HG03521 (cell line): ENCODE measurements around the gene PARM1.
"Not testable (repeated sequence)": the region's sequence is repeated elsewhere in the genome, so short reads cannot be mapped to it uniquely, and the experiment has no call there.

Experiments
- ATAC-seq: cut with Tn5 transposase; IDR thresholded peaks from one replicate; pipeline ENCODE4 v1.9.1; 2021; ENCODE audit warnings: mild to moderate bottlenecking, moderate library complexity; ENCODE audit not compliant: unreplicated experiment

Gene PARM1

DNA sequence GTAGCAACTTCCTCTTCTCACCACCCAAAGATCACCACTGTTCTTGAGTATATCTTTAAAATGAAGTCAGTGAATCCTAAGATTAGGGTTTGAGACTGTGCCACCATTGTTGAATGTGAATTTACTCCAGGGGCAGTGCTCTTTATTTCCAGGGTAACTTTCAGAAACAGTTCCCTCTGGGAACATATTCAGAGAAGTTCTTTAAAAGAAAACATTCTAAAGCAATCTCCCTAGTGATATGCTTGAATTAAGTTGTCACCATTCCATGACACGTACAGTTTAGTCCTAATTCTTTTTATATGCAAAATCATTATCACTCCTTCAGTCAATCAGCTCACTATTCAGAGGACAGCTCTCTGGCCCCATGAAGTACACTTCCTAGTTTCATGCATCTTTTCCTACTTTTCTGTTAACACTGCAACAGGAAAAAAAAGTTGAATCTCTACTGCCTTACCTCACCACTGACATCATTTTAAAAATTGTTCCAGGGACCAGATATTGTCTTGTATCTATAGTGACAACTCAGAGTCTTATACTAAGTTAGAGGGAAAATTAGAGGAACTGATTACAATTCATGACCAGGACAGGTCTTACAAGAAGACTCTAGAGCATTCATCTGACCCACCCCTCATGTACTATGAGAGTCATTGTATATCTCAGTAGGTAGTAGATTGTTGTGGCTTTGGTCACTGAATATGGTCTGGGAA is 49.8 kb downstream of the PARM1 start:
- no peak for ATAC-seq

DNA sequence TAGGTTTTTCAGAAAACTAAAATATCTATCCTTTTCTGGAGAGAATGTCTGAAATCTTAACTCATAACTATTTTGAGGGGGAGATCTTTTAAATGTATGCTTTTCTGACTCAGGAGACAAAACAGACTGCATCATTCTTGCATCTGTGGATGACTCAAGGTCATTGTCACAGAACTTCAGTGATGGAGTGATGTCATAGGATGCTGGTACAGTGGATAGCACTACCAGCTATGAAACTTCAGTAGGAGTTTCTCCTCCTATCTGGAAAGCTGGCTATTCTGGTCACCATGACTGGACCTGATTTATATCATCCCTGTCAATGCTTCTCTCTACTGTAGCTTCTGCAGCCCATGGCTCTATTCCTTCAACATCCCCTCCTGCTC is 50.3 kb downstream of the PARM1 start:
- ATAC-seq = no peak

DNA sequence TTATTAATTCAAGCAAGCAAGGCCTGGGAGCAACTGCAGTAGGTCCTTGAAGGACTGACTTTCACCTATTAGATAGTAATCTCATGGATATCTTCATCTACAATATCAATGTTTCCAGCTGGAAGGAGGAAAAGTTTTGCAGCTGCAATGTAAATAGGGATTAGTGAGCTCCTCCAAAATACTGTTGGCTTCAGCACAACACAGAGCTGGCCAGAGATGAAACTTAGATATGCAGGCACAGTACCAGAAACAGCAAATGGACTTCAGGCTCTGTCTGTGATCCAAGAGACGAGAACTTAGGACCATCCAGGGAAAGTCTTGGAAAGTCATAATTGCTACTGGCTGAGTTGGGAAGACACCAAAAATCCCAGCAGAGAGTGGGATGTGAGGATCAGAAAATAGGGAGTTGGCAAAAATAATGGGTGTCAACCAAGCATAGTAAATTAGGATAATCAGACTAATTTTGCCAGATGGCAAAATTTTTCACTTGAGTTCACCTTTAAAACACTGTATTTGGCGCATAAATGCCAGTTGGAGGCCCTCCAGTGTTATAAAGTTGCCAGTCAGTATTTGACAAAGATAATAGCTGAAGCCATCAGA is 57.5 kb downstream of the PARM1 start:
- no peak for ATAC-seq

DNA sequence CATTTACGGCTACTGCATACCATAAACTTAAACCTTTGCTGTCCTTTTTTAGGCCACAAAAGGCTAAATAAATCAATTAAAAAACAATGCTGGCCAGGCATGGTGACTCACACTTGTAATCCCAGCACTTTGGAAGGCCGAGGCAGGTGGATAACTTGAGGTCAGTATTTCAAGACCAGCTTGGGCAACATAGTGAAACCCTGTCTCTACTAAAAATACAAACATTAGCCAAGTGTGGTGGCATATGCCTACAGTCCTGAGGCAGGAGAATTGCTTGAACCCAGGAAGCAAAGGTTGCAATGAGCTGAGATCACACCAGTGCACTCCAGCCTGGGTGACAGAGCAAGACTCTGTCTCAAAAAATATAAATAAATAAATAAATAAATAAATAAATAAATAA is 61.5 kb downstream of the PARM1 start:
- ATAC-seq = not testable (repeated sequence)

DNA sequence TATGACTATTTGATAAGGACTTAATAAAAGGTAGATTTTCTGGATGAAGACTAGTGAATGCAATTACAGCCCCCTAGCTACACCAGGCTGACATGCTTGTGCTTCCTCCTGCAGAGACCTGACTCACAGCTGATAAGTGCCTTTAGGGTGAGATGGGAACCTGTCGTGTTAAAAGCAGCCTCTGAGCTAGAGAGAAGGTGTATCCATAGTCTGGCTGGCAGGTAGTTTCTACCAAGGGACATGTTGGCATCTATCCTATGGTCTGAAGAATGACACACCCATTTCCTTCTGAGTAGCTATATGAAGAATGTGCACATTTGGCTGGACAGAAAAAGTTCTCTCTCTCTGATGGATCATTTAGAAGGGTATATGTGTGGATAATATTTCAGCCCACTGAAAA is 64.1 kb downstream of the PARM1 start:
- no peak for ATAC-seq

DNA sequence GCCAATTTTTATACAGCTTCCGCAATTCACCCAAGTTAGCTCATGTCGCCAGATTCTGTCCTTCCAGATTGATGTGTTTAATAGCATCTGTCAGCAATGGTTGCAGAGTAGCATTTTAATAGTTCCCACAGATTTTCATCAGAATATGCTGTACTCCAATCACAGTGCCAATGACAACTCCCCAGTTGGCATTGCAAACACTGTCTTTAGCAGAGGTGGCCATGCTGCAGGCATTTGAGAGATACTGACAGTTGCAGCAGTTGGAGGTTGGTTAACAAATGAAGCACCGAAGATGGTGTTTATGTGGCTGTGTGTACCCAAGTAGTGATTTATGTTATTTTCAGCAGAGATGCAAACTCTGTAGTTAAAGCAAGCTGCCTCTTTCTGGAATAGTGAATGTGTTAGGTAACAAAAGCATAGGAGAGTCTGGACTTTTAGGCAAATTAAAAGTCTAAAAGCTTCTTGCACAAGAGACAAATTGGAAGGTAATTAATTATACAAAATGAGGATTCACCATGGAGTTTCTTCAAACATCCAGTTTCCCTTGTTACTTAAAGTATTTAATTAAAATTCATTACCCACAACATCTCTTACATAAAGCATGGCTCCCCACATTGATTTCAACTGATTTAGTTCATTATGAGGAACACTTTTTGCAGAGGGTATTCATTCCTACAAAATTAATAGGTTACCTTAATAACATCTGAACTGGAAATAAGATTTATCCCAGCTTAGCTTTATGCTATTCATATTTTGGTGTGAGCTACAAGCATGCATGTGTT is 65.2 kb downstream of the PARM1 start:
- ATAC-seq = no peak

DNA sequence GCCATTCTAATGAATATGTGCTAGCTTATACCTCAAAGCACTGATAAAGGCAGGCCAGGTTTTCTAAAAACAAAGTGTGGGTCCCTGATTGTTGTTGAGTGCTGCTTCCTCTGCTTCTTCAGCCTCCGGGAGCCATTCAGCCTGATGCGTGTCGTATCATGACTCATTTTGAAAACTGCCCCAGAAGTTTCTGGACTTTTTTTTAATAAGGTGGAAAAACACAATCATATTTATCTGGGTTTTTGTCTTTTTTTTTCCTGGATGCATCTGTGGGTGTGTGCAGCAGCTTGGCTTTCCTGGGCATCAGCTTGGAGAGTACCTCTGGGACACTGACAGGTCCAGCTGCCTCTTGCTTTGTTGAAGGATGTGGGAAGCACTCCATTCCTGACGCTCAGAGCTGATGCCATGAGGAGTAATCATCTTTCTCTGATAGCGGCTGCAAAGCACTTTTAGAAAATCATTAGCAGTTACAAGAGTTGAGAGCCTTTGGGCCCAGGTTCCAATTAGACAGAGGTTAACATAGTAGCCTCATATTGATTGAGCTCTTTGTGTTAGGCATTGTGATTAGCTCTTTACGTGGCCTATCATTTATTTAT is 66.9 kb downstream of the PARM1 start:
- ATAC-seq = no peak

DNA sequence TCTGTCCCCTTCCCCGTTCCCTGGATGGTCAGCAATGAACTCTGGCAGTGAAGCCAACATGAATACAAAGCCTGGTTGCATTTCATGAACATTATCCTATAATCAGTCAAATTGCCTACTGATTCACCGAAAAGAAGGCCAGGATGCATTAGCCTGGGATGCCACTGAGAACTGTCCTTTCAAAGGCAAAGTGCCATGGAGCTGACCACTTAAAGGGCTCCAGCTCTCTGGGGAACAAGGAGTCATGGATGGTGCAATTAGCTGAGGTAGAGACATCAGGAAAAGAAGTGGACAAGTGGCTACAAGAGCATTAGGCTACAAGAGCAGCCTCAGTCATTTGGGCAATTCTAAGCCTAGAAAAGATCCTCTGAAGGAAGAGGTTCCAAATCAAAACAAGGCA is 69.0 kb downstream of the PARM1 start:
- no peak for ATAC-seq

DNA sequence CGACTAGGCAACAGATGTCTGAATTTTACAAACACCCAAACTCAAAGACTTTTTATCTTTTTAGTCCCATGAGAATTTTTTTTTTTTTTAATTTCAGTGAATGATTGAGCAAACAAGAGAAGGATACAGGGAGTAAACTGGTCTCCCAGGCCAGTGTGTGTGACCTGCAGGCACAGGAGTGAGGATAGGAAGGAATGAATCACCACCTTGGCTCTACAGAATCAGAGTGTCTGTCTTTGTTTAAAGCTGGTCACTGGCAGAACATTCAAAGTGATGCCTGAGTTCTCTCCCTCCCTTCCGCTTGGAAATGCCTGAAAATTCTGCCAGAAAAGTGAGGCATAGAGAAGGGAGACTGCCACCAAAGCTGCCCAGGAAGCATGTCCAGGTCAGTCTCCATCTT is 69.5 kb downstream of the PARM1 start:
- no peak for ATAC-seq

DNA sequence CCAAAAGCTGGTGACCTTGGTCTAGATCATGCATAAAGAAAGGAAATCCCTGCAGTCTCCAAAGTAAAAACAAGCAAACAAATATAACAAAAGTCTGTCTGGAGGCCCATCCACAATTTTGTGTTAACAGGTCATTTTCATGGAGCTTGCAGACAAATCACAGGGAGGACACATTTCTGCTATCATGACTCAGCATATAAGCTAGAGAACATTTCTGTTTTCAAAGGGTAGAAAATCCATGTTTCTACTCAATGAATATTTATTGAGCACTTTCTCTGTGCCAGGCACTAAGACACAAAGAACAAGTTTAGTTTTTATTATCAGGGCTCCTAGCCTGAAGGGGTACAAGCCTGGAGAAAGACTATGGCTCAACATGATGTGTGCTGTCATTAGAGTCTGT is 71.1 kb downstream of the PARM1 start:
- no peak for ATAC-seq

DNA sequence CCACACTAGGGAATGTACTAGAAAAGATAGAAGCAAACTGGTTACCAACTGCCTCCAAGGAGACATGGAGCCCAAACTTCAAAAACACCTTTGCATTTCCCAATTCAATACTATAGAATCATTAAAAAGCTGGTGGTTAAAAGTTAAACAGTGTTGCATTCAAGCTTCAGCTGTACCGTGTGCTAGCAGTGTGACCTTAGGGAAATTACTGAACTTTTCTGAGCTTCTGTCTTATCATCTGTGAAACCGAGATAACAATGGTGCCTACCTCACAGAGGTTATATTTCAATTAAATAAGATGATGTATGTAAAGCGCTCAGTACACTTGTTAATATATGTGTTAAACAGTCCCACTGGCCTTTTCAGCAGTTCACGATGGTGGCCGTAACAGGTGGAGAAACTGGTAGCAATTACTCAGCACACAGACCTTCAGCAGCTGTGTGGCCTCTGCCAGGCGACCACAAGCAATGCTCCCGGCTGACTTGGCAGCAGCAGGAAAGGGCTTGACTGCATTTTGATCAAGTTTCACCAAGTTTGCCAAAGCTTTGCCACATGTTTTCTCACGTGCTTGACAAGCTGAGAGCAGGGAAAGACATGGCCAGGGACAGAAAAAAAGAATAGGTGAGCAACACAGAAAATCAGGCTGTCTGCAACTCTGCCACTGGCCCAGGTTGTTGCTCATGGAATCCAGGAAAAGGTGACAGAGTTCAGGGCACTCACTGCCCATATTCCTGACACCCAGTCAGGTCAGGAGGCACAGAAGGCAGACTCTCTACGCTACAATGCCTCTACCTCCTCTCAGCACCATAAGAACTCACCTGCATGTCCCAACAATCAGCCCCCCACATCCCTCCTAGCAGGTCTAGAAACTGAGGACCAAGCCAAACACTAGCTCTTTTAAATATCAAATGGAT is 72.1 kb downstream of the PARM1 start:
- no peak for ATAC-seq

DNA sequence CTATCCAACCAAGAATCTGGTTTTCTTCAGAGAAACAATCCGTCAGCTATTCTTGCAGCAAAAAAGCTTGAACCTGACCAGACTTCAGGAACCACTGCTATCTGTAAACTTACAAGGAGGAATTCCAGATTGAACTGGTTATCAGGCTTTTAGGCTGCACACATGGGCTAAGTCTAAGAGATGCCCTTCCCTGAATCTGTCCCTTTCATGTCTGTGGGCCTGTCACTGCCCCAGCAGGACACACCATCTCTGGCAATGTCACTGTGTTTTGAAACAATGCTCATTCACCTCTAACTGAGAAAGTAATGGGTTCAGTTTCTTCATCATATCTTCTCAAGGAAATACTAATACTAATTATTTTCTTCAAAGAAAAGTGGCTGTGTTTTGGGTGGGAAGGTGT is 72.8 kb downstream of the PARM1 start:
- ATAC-seq = no peak

DNA sequence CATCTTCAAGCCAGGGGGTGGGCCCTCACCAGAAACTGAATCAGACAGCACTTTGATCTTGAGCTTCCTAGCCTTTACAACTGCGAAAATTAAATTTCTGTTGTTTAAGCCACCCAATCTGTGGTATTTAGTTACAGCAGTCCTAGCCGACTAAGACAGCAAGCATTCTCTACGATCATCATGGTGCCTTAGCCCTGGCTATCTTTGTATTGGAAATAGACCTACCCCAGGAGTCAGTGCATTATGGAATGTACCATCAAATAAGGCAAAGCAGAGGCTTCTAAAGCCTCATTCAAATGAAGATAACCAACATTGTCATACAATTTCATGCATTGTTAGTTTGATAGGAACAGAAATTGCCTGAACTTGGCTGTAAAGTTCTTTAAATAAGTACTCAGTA is 75.0 kb downstream of the PARM1 start:
- ATAC-seq = no peak

DNA sequence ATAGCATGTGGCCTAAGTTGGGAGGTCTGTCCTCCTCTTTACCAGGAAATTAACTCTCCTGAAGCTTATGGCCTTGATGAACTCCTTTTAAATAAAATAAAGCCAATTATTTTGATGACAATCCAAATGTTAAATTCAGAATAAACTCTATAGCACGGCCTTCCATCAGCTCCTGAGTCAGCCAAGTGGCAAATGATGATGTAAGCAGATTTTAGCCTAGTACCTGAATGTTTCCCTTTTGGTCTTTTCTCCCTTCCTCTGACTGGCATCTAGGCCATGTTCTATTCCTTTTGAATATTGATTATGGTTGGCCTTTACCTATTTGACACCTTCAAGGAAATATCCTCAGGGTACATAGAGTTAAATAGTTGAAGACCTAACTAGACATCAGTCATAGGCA is 76.2 kb downstream of the PARM1 start:
- ATAC-seq = no peak

DNA sequence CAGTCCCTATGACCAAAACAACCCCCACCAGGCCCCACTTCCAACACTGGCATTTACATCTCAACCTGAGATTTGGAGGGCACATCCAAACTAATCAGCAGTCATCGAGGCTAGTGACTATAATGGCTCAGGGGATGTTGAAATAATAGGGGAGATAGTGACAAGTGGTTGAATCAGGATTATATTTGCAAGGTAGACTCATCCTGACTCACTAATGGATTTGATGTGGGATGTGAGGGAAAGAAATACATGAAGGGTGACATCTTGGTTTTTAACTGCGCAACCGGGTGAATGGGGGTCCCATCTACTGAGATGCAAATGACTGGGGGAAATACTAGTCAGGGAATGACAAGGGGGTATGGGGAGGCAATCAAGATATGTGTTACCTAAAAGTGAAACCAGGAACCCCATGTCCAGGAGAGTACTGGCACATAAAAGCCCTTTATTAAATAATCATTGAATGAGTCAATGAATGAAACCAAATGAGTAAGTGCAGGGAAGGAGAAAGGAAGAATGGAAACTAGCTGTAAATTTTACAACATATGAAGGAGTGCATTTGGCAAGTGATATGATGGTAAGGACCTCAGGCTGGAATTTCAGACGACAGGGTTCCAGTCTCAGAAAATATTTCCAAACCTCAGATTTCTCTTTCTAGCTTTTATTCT is 78.3 kb downstream of the PARM1 start:
- no peak for ATAC-seq

DNA sequence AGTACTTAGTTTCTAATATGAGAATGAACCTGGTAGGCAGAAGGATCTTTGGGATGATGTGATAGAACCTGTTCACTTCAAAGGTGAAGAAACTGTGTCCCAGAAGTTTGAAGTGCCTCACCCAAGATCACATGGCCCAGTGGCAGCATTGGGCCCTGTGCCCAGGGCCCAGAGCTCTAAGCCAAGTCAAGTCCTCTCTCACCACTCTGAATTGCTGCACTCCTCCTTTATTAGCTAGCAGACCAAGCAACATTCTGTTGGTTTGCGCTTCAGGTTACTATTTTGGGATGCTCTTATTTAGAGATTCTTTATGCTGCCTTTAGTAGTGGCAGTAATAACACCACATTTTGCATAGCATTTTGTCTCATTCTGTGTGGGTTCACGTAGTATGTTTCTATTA is 82.7 kb downstream of the PARM1 start:
- no peak for ATAC-seq

DNA sequence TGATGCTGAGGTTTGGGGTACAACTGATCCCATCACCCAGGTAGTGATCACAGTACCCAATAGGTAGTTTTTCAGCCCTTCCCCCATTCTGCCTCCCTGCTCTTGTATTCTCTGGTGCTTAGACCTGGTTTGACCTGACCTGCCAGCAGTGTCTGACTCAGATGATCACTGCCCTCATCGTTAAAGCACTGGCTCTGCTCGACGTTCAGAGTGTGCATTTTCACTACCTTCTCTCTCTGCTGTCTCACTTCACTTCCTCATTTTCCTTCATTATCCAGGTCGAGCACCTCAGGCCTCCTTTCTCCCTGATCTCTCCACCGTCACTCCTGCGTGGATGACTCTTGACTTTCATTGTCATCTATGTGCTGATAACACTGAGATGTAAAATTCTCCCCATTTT is 83.6 kb downstream of the PARM1 start:
- no peak for ATAC-seq

DNA sequence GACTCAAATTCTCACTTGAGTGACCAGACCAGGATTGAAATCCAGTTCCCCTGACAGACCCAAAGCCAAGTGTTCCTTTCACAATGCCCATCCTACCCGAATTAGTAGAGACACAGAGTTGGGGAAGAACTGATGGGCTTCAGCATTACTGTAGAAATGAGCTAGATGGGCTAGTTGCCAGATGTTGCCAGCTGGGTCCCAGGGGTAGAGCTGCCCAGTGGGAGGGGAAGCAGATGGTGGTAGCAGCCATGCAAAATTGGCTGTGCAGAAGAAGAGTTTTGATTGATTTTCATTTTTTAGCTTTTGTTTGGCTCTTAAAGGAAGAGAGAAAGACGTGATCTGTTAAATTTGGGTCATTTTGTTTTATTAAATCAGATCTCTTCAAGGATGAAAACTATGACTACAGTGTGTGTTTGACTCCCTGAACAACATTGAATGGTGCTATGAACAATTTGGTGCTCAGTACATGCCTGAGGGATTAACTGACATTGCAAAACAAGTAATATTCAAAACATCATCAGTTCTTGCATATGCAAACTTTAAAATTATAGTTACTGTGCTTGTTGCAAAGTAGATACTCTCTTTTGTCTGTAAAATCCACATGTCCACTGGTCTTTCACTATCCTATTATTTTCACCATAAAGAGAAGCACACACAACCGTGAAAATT is 86.0 kb downstream of the PARM1 start:
- no peak for ATAC-seq

DNA sequence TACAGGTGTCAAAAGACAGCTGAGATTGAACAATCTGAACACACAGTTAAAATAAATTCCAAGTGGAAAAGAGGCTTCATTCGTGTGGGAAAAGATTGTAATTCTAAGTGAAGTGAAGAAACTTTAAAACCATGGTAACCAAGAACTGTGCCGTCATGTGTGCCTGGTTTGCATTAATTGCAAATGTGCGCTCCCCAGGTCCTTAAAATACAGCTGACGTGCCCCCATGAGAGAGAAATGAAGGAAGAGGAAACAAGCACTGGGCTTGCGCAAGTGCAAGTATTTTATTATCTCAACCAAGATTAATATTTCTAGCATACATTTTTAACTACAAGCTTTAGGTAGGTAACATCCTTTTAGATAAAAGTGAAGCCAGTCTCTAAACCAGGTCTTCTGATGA is 92.5 kb downstream of the PARM1 start:
- no peak for ATAC-seq
